GM19372 (cell line): ENCODE results near the gene SMAGP.

Experiments used
- ATAC-seq: cut with Tn5 transposase; IDR thresholded peaks from one replicate; pipeline ENCODE4 v1.9.1; 2021; ENCODE audit warnings: mild to moderate bottlenecking, low read depth, moderate library complexity; ENCODE audit not compliant: unreplicated experiment

The SMAGP gene

DNA sequence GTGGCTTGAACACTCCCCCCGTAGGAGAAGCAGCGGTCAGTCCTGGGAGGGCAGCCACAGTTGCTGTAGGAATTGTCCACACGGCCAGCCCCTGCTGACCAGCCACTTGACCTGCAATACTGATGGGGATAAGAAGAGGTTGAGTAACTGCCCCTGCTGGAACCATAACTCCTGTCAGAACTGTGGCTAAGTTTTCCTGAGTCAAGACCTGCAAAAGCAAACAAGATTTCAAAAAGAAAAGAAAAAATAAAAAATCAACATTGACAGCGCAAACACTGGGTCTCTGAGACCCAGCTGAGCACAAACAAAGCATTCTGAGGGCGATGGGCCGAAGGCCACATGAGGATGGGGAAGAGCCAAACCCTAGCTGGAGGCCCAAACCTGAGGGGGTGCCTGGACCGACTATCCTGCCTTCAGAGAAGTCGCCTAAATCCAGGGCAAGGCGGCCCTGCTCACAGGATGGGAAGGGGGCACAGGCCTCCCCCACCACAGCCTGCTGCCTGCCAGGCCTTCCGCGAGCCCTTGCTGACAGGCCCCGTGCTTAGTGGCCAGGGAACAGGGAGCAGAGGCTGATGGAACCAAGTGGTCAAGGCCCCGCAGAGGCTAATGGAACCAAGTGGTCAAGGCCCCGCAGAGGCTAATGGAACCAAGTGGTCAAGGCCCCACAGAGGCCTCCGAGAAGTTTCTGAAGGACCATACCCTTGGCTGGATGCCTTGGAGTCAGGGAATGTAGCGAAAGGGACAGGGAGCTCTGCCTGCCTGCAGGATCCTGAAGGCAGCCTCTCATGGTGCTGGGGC, 71.4 kb downstream of the SMAGP start:
- no peak for ATAC-seq

DNA sequence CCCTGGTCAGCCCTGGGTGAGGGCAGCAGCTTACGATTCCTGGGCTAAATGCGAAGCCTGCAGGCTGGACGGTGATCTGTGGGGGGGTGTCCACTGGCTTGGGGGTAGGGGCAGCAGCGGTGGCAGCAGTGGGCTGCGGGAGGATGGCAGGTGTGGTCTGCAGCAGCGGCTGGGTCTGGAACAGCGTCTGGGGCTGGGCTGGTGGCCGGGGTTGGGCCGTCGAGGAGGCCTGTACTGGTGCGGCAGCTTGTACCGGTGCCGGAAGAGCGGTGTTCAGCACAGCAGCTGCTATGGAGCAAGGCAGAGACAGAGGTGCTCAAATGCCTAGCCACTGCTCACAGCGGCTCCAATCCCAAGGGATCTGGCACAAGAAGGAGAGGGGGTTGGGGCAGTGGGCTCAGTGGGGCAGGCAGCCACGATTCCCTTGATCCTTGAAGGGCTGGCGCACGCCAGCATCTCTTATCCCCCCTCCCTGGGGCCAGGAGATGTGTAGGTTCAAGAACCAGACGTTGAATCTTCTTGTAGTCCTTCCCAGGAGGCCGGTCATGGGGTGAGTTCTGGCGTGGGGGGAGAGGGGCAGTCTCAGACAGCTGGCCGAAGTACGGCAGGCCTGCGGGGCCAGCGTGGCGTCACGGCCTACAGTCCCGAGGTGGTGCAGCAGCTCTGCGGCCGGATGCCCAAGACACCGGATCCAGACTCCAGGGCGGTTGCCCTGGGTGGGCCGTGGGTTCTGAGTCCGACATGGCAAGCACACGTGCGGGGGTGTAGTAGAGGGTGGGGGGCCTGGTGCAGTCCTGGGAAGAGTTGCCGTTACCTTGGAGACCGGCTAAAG, 72.3 kb downstream of the SMAGP start:
- ATAC-seq: no peak

DNA sequence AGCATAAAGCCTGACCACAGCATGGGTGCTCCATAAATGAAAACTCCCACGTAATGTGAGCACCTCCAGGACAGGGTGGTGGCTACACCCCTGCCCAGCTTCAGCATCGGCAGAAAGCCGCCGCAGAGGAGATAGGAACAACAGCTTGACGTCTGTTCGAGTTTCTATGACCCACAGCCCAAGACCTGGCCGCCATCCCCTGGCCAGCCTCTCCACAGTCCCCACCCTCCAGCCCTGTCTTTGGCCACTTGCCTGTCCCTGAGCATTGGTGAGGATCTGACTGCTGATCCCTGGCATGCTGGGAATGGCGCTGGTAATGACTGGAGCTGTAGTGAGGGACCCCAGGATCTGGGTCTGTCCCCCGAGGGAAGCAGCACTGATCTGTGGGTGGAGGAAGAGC, 73.7 kb downstream of the SMAGP start:
- no peak for ATAC-seq

DNA sequence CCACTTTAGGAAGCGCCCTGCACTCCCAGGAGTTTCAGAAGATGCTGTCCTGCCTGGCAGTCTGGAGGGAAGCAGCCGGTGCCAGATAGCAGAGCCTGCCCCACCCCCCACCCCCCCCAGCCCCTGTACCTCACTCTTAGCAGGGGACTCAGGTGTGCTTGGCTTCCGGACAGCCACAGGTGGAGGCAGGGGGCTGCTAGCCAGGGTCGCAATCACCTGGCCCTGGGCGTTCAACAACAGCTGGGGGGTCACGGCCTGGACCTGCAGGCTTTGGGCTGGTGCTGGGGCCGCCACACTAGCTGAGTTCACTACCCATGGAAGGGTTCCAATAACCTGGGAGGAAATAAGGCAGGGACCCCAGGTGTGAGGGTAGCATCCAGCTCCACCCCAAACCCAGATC, 74.4 kb downstream of the SMAGP start:
- no peak for ATAC-seq
